ENCODE measurements around the gene UTS2R.
A peak's percentile ranks its signal among the peaks of the same experiment; 100 is the strongest.

Gene UTS2R

GRCh38 chr17:82390860-82391435 lies 19.4 kb downstream of the UTS2R start:
- DNase-seq = no peak

- DNase-seq = no peak
These were observed 20.0 kb downstream of the UTS2R start for GRCh38 chr17:82391496-82392066.

GRCh38 chr17:82392209-82392920 lies 20.8 kb downstream of the UTS2R start:
- no peak for DNase-seq

- DNase-seq = no peak
These were observed 21.4 kb downstream of the UTS2R start for GRCh38 chr17:82392941-82393340.

- DNase-seq = no peak
These were observed 22.7 kb downstream of the UTS2R start for GRCh38 chr17:82394278-82394677.

GRCh38 chr17:82396601-82397435 lies 25.3 kb downstream of the UTS2R start:
- DNase-seq = no peak

GRCh38 chr17:82397449-82398335 lies 26.1 kb downstream of the UTS2R start:
- no peak for DNase-seq

GRCh38 chr17:82399041-82399441 lies 27.5 kb downstream of the UTS2R start:
- no peak for DNase-seq

- DNase-seq = no peak
These were observed 28.1 kb downstream of the UTS2R start for GRCh38 chr17:82399601-82400101.

- DNase-seq = no peak
These were observed 28.6 kb downstream of the UTS2R start for GRCh38 chr17:82400206-82400605.

- peak; percentile 54 to 61 for DNase-seq
These were observed 29.3 kb downstream of the UTS2R start for GRCh38 chr17:82400830-82401229.

GRCh38 chr17:82402865-82403264 lies 31.3 kb downstream of the UTS2R start:
- no peak for DNase-seq

- no peak for DNase-seq
These were observed 32.4 kb downstream of the UTS2R start for GRCh38 chr17:82403662-82404660.

GRCh38 chr17:82405051-82405450 lies 33.5 kb downstream of the UTS2R start:
- no peak for DNase-seq

GRCh38 chr17:82406131-82406671 lies 34.6 kb downstream of the UTS2R start:
- no peak for DNase-seq

GRCh38 chr17:82407255-82407654 lies 35.7 kb downstream of the UTS2R start:
- DNase-seq = no peak

GRCh38 chr17:82408288-82408937 lies 36.8 kb downstream of the UTS2R start:
- DNase-seq = no peak

- DNase-seq = no peak
These were observed 37.4 kb downstream of the UTS2R start for GRCh38 chr17:82408938-82409318.

- no peak for DNase-seq
These were observed 38.6 kb downstream of the UTS2R start for GRCh38 chr17:82410014-82410716.
